ENCODE results near the gene SMARCA2.

- TF ChIP-seq CTCF (conservative IDR thresholded peaks at IDR 0.05; ENCODE audit: low read depth, low read length) (no peak), EZH2 (IDR thresholded peaks at IDR 0.05; ENCODE audit: low read length, unreplicated experiment) (no peak)
These were observed 177.3 kb downstream of the SMARCA2 start for GRCh38 chr9:2192356-2192979.

Data from PC-3 (cell line).